HG03558 (cell line): ENCODE measurements around the gene NXPH1.
A peak's percentile ranks its signal among the peaks of the same experiment; 100 is the strongest.

Experiments
- ATAC-seq: cut with Tn5 transposase; IDR thresholded peaks from one replicate; pipeline ENCODE4 v1.9.1; 2021; ENCODE audit warnings: moderate number of reproducible peaks; ENCODE audit not compliant: unreplicated experiment; ENCODE audit errors: extremely low read depth

The NXPH1 gene

GRCh38 chr7:8433477-8434289 is at the start of gene NXPH1:
Gene NXPH1 (plus strand): TSS chr7:8433609.
- no peak for ATAC-seq

GRCh38 chr7:8384901-8385300 is 48.5 kb upstream of the NXPH1 start:
- ATAC-seq = no peak

GRCh38 chr7:8386926-8387550 is 46.4 kb upstream of the NXPH1 start:
- peak; percentile 68 for ATAC-seq

- ATAC-seq = peak; percentile 25
Observed at GRCh38 chr7:8387551-8388256, 45.7 kb upstream of the NXPH1 start.

- ATAC-seq = no peak
Observed at GRCh38 chr7:8388257-8388625, 45.2 kb upstream of the NXPH1 start.

GRCh38 chr7:8389593-8390261 is 43.7 kb upstream of the NXPH1 start:
- ATAC-seq = no peak

- no peak for ATAC-seq
Observed at GRCh38 chr7:8390262-8390626, 43.2 kb upstream of the NXPH1 start.

- no peak for ATAC-seq
Observed at GRCh38 chr7:8391353-8392062, 41.9 kb upstream of the NXPH1 start.

- ATAC-seq = no peak
Observed at GRCh38 chr7:8396294-8396693, 37.1 kb upstream of the NXPH1 start.

- ATAC-seq = no peak
Observed at GRCh38 chr7:8408871-8409270, 24.5 kb upstream of the NXPH1 start.

- no peak for ATAC-seq
Observed at GRCh38 chr7:8411103-8411502, 22.3 kb upstream of the NXPH1 start.

GRCh38 chr7:8413600-8413999 is 19.8 kb upstream of the NXPH1 start:
- no peak for ATAC-seq

- peak; percentile 79 for ATAC-seq
Observed at GRCh38 chr7:8418629-8419245, 14.7 kb upstream of the NXPH1 start.

- no peak for ATAC-seq
Observed at GRCh38 chr7:8422177-8422576, 11.2 kb upstream of the NXPH1 start.

- ATAC-seq = no peak
Observed at GRCh38 chr7:8423057-8423456, 10.4 kb upstream of the NXPH1 start.

GRCh38 chr7:8425223-8425622 is 8.2 kb upstream of the NXPH1 start:
- no peak for ATAC-seq

GRCh38 chr7:8430643-8431042 is 2.8 kb upstream of the NXPH1 start:
- no peak for ATAC-seq

GRCh38 chr7:8434290-8435002 is 1.0 kb downstream of the NXPH1 start:
- ATAC-seq = no peak

- no peak for ATAC-seq
Observed at GRCh38 chr7:8435095-8435494, 1.7 kb downstream of the NXPH1 start.
